ENCODE measurements around the gene RBFOX2.
"Not testable (repeated sequence)": the region's sequence is repeated elsewhere in the genome, so short reads cannot be mapped to it uniquely, and the experiment has no call there.

RBFOX2 gene

GRCh38 chr22:36028646-36029405 lies at the start of gene RBFOX2:
TSS of gene RBFOX2 (minus strand) at chr22:36028824. CDS start at chr22:36028425, 399 bp downstream.
- DNase-seq = peak; percentile 98

GRCh38 chr22:36077271-36077670 lies 48.6 kb upstream of the RBFOX2 start:
- DNase-seq = peak; percentile 44

GRCh38 chr22:36075724-36076123 lies 47.1 kb upstream of the RBFOX2 start:
- DNase-seq = no peak

GRCh38 chr22:36075230-36075629 lies 46.6 kb upstream of the RBFOX2 start:
- DNase-seq = no peak

GRCh38 chr22:36073476-36073875 lies 44.9 kb upstream of the RBFOX2 start:
- DNase-seq = no peak

- DNase-seq = not testable (repeated sequence)
Observed at GRCh38 chr22:36070645-36071044, 42.0 kb upstream of the RBFOX2 start.

- no peak for DNase-seq
Observed at GRCh38 chr22:36069368-36069767, 40.7 kb upstream of the RBFOX2 start.

- DNase-seq = no peak
Observed at GRCh38 chr22:36068776-36069344, 40.2 kb upstream of the RBFOX2 start.

- DNase-seq = no peak
Observed at GRCh38 chr22:36067235-36067558, 38.6 kb upstream of the RBFOX2 start.

GRCh38 chr22:36065775-36066544 lies 37.3 kb upstream of the RBFOX2 start:
- DNase-seq = peak; percentile 96

GRCh38 chr22:36065462-36065774 lies 36.8 kb upstream of the RBFOX2 start:
- DNase-seq = no peak

- DNase-seq = no peak
Observed at GRCh38 chr22:36064358-36064757, 35.7 kb upstream of the RBFOX2 start.

GRCh38 chr22:36056980-36057379 lies 28.4 kb upstream of the RBFOX2 start:
- no peak for DNase-seq

- DNase-seq = peak; percentile 61
Observed at GRCh38 chr22:36055376-36056295, 27.0 kb upstream of the RBFOX2 start.

- DNase-seq = not testable (repeated sequence)
Observed at GRCh38 chr22:36054446-36054845, 25.8 kb upstream of the RBFOX2 start.

GRCh38 chr22:36053242-36054147 lies 24.9 kb upstream of the RBFOX2 start:
- DNase-seq = no peak

GRCh38 chr22:36052505-36052941 lies 23.9 kb upstream of the RBFOX2 start:
- no peak for DNase-seq

GRCh38 chr22:36049678-36049997 lies 21.0 kb upstream of the RBFOX2 start:
- no peak for DNase-seq

- no peak for DNase-seq
Observed at GRCh38 chr22:36048911-36049677, 20.5 kb upstream of the RBFOX2 start.

GRCh38 chr22:36044517-36044916 lies 15.9 kb upstream of the RBFOX2 start:
- not testable (repeated sequence) for DNase-seq

- no peak for DNase-seq
Observed at GRCh38 chr22:36042240-36042639, 13.6 kb upstream of the RBFOX2 start.
